OCI-LY1 (cell line): ENCODE data around the gene CLEC10A.

Source experiments
- CTCF ChIP-seq: fragments of 200-600 bp; sonication (generic), shearing (Covaris generic); IDR thresholded peaks from 2 replicates; pipeline ENCODE4 v1.5.1; 2017; ENCODE audit warnings: mild to moderate bottlenecking, antibody characterized with exemption, low read length, moderate library complexity, mixed read lengths
- EZH2 ChIP-seq: fragments of 200-600 bp; sonication (generic), shearing (Covaris generic); IDR thresholded peaks from 2 replicates; pipeline ENCODE4 v1.8.0; 2017; ENCODE audit warnings: borderline replicate concordance, mixed run types, mild to moderate bottlenecking, antibody characterized with exemption, low read length, moderate library complexity, mixed read lengths

- no peak for TF ChIP-seq CTCF
- no peak for TF ChIP-seq EZH2
Measured at GRCh38 chr17:7108981-7109380, 28.9 kb upstream of the CLEC10A start.
